Activated T-helper 1 cell treated with Interleukin-2 at 50 U/mL for 16 hours (primary cell): ENCODE measurements around the gene CPAMD8.

Experiments used
- DNase-seq: peaks from one replicate; pipeline ENCODE4 v3.0.0-alpha.2; 2020; ENCODE audit warnings: low read depth

Gene CPAMD8

GRCh38 chr19:17026706-17027534, at the start of gene CPAMD8:
Gene CPAMD8 (minus strand): TSS chr19:17026810. CDS start chr19:17026642, 168 bp downstream.
- no peak for DNase-seq

GRCh38 chr19:17075864-17076542, 49.4 kb upstream of the CPAMD8 start:
- peak; percentile 31 for DNase-seq

- DNase-seq, result peak; percentile 99
Observed at GRCh38 chr19:17075035-17075863, 48.6 kb upstream of the CPAMD8 start, which contains the start of the genes HAUS8 and MYO9B. Gene HAUS8 (minus strand): TSS chr19:17075452. CDS start chr19:17075422, 30 bp downstream. Gene MYO9B (plus strand): TSS chr19:17075777. CDS start chr19:17101718, 25,941 bp downstream.

GRCh38 chr19:17074634-17075034, 48.0 kb upstream of the CPAMD8 start:
- no peak for DNase-seq

GRCh38 chr19:17073869-17074633, 47.4 kb upstream of the CPAMD8 start:
- DNase-seq, result no peak

- no peak for DNase-seq
Observed at GRCh38 chr19:17070912-17071311, 44.3 kb upstream of the CPAMD8 start.

GRCh38 chr19:17070421-17070820, 43.8 kb upstream of the CPAMD8 start:
- no peak for DNase-seq

- no peak for DNase-seq
Observed at GRCh38 chr19:17069193-17069592, 42.6 kb upstream of the CPAMD8 start.

- no peak for DNase-seq
Observed at GRCh38 chr19:17063428-17063827, 36.8 kb upstream of the CPAMD8 start.

GRCh38 chr19:17061691-17062090, 35.1 kb upstream of the CPAMD8 start:
- DNase-seq, result no peak

- DNase-seq, result no peak
Observed at GRCh38 chr19:17061205-17061604, 34.6 kb upstream of the CPAMD8 start.

GRCh38 chr19:17060802-17061201, 34.2 kb upstream of the CPAMD8 start:
- DNase-seq, result no peak

GRCh38 chr19:17058236-17058635, 31.6 kb upstream of the CPAMD8 start:
- no peak for DNase-seq

- no peak for DNase-seq
Observed at GRCh38 chr19:17055636-17056035, 29.0 kb upstream of the CPAMD8 start.

- DNase-seq, result no peak
Observed at GRCh38 chr19:17054746-17055145, 28.1 kb upstream of the CPAMD8 start.

GRCh38 chr19:17052439-17052838, 25.8 kb upstream of the CPAMD8 start:
- no peak for DNase-seq

GRCh38 chr19:17049711-17050280, 23.2 kb upstream of the CPAMD8 start:
- no peak for DNase-seq

- no peak for DNase-seq
Observed at GRCh38 chr19:17048885-17049453, 22.4 kb upstream of the CPAMD8 start.

- DNase-seq, result no peak
Observed at GRCh38 chr19:17045907-17046502, 19.4 kb upstream of the CPAMD8 start.

- DNase-seq, result no peak
Observed at GRCh38 chr19:17043744-17044143, 17.1 kb upstream of the CPAMD8 start.
